GM12878 (cell line): ENCODE data around the gene CD63. TPM values are rescaled to one million over a fixed set of nuclear protein-coding genes. Genes with fewer than 3 reads are reported as not detected.

Experiments used
- ATAC-seq: fragments of 200-7000 bp; cut with Tn5 transposase; 3 replicates; pipeline ENCODE4 v1.9.1; 2020; ENCODE audit warnings: mild to moderate bottlenecking, moderate library complexity
- BruUV-seq: library from RNA; stranded (reverse); fragments of 400-500 nt; replicated peaks from 2 replicates; lab custom pipeline; 2021; lab: Mats Ljungman, UMichigan
- CTCF ChIA-PET: fragments of 300-600 bp; sonication (Branson Sonifier 250); formaldehyde crosslinking; extraction: SDS; loops from one replicate; lab custom pipeline; 2021; ENCODE audit warnings: inconsistent platforms; lab: Yijun Ruan, JAX
- POLR2A ChIA-PET: fragments of 350-600 bp; formaldehyde crosslinking; extraction: SDS; loops from one replicate; lab custom pipeline; 2021; ENCODE audit warnings: inconsistent platforms; lab: Charles Lee
- RAD21 ChIA-PET: fragments of 300-600 bp; sonication (Branson Sonifier 250); formaldehyde crosslinking; loops from one replicate; lab custom pipeline; 2023; ENCODE audit warnings: antibody characterized with exemption; ENCODE audit not compliant: unreplicated experiment; lab: Charles Lee
- SMC1A ChIA-PET: fragments of 300-600 bp; sonication (Branson Sonifier 250); formaldehyde crosslinking; loops from one replicate; lab custom pipeline; 2023; ENCODE audit not compliant: unreplicated experiment, uncharacterized antibody; lab: Charles Lee
- DNase-seq: peaks from one replicate; pipeline ENCODE4 v3.0.0-alpha.2; 2011; ENCODE audit warnings: low read depth, low spot score
- FAIRE-seq: peaks from 3 replicates; lab custom pipeline; 2011; peaks lifted over from hg19 to GRCh38; lab: Jason Lieb, UNC
- H2AFZ ChIP-seq: 2 replicates; pipeline ENCODE4 v1.6.0; 2011; ENCODE audit warnings: low read depth, low read length, control low read depth; ENCODE audit not compliant: control insufficient read depth
- H3K27ac ChIP-seq: 2 replicates; pipeline ENCODE4 v1.5.1; 2011; ENCODE audit warnings: control low read depth; ENCODE audit not compliant: control insufficient read depth, insufficient read depth
- H3K27me3 ChIP-seq, 2 experiments: replicated peaks in 1 of 2; 2 replicates each; pipeline versions ENCODE4 v1.6.0 to v1.6.1; 2011; ENCODE audit warnings: low read length in 1 of 2; ENCODE audit not compliant: control insufficient read depth in 2 of 2, insufficient read depth in 2 of 2
- H3K36me3 ChIP-seq, 2 experiments: 2 replicates each; pipeline ENCODE4 v1.5.1; 2011; ENCODE audit warnings: low read length in 1 of 2; ENCODE audit not compliant: control insufficient read depth in 2 of 2, insufficient read depth in 2 of 2
- H3K4me1 ChIP-seq: 2 replicates; pipeline ENCODE4 v1.6.1; 2011; ENCODE audit warnings: mild to moderate bottlenecking, low read length, moderate library complexity, mixed read lengths; ENCODE audit not compliant: control insufficient read depth, insufficient read depth
- H3K4me2 ChIP-seq: 2 replicates; pipeline ENCODE4 v1.6.0; 2011; ENCODE audit warnings: control low read depth; ENCODE audit not compliant: control insufficient read depth, insufficient read depth
- H3K4me3 ChIP-seq: fragments of 200-600 bp; sonication (generic); 2 replicates; pipeline ENCODE4 v1.5.1; 2016
- H3K79me2 ChIP-seq: 2 replicates; pipeline ENCODE4 v1.6.0; 2011; ENCODE audit warnings: low read length; ENCODE audit not compliant: control insufficient read depth, insufficient read depth
- H3K9ac ChIP-seq: 2 replicates; pipeline ENCODE4 v1.8.0; 2011; ENCODE audit warnings: low read length, control low read depth, mixed read lengths; ENCODE audit not compliant: control insufficient read depth, insufficient read depth
- H3K9me3 ChIP-seq: replicated peaks from 3 replicates; pipeline ENCODE4 v1.5.1; 2011; ENCODE audit warnings: mild to moderate bottlenecking, low read length; ENCODE audit not compliant: control insufficient read depth, insufficient read depth
- H4K20me1 ChIP-seq: 2 replicates; pipeline ENCODE4 v1.6.0; 2011; ENCODE audit not compliant: control insufficient read depth, insufficient read depth
- CTCF ChIP-seq, 3 experiments: IDR thresholded peaks in 2 of 3; conservative IDR thresholded peaks in 1 of 3; 2 replicates each; pipeline ENCODE4 v1.5.1; 2011; ENCODE audit warnings: low read depth in 3 of 3, low read length in 3 of 3, mild to moderate bottlenecking in 3 of 3, control low read depth in 2 of 3, moderate library complexity in 2 of 3, inconsistent platforms in 1 of 3, mixed read lengths in 1 of 3; ENCODE audit not compliant: control insufficient read depth in 2 of 3, insufficient read depth in 1 of 3; ENCODE audit errors: extremely low read depth in 1 of 3
- MXI1 ChIP-seq: fragments of 150-350 bp; IDR thresholded peaks from 2 replicates; pipeline ENCODE4 v1.6.1; 2011; ENCODE audit warnings: low read depth, mild to moderate bottlenecking, inconsistent platforms, low read length, improper control_type of control experiment
- PAX8 ChIP-seq: fragments of 450-650 bp; IDR thresholded peaks from 2 replicates; pipeline ENCODE4 v1.6.1; 2017; ENCODE audit warnings: mild to moderate bottlenecking, moderate library complexity
- RAD21 ChIP-seq: IDR thresholded peaks from 2 replicates; pipeline ENCODE4 v1.6.1; 2011; ENCODE audit warnings: mild to moderate bottlenecking, low read depth, low read length, moderate library complexity; ENCODE audit not compliant: insufficient read depth
- RBBP5 ChIP-seq: fragments of 200-600 bp; sonication (generic); conservative IDR thresholded peaks from 2 replicates; pipeline ENCODE4 v1.6.1; 2016
- SMC3 ChIP-seq: IDR thresholded peaks from 2 replicates; pipeline ENCODE4 v1.6.1; 2011; ENCODE audit warnings: low read length, improper control_type of control experiment, borderline replicate concordance
- ZNF622 ChIP-seq: fragments of 450-650 bp; IDR thresholded peaks from 2 replicates; pipeline ENCODE4 v1.6.1; 2017; ENCODE audit warnings: mild to moderate bottlenecking, inconsistent platforms
- ZSCAN29 ChIP-seq: fragments of 450-650 bp; IDR thresholded peaks from 2 replicates; pipeline ENCODE4 v1.6.1; 2017; ENCODE audit warnings: mild to moderate bottlenecking, moderate library complexity
- WGBS: methylation state at CpG from one replicate; pipeline ENCODE4 v1.1.6; 2016; ENCODE audit warnings: low lambda C conversion rate; ENCODE audit not compliant: insufficient replicate concordance, insufficient coverage; ENCODE audit errors: missing lambda C conversion rate; 5-methylcytosine and 5-hydroxymethylcytosine counted together
- in situ Hi-C: fragments of 300-500 bp; cut with MboI; formaldehyde crosslinking; loops from 9 replicates; pipeline ENCODE4 v1.14.3; 2018; ENCODE audit warnings: mixed read lengths
- intact Hi-C: fragments of 100-400 bp; cut with micrococcal nuclease; formaldehyde crosslinking; loops from one replicate; pipeline ENCODE4 v1.14.2; 2022; ENCODE audit not compliant: unreplicated experiment
- polyA plus RNA-seq, 11 experiments: library from polyadenylated mRNA; depleted of rRNA in 4 of 11; unstranded in 6 of 11; stranded (reverse) in 5 of 11; fragments of >200 nt; fragmentation: Nextera tagmentation in 4 of 11; fragmentation: Illumina TruSeq in 1 of 11; extraction: Ambion mirVana in 4 of 11; extraction: Trizol in 1 of 11; gene quantifications; 1 replicate in 1 of 11; 2 replicates in 10 of 11; pipeline versions ENCODE4 v1.2.1 to v1.2.3, GENCODE V29; 2011 to 2016; ENCODE audit warnings: inconsistent platforms in 2 of 11, missing spikeins in 2 of 11, low read depth in 1 of 11
- total RNA-seq, 4 experiments: library from RNA; depleted of rRNA in 3 of 4; stranded (reverse); fragments of >200 nt in 3 of 4; fragmentation: Illumina TruSeq in 1 of 4; extraction: Trizol in 1 of 4; gene quantifications; 2 replicates each; pipeline versions ENCODE4 v1.2.1 to v1.2.3, GENCODE V29; 2013 to 2021

The CD63 gene
- total and polyA plus RNA-seq, 10 of the 15 experiments (the other 5 are each of a cell fraction or from before 2014, with no cell fraction given): 147 to 220 (median 183) TPM

DNA sequence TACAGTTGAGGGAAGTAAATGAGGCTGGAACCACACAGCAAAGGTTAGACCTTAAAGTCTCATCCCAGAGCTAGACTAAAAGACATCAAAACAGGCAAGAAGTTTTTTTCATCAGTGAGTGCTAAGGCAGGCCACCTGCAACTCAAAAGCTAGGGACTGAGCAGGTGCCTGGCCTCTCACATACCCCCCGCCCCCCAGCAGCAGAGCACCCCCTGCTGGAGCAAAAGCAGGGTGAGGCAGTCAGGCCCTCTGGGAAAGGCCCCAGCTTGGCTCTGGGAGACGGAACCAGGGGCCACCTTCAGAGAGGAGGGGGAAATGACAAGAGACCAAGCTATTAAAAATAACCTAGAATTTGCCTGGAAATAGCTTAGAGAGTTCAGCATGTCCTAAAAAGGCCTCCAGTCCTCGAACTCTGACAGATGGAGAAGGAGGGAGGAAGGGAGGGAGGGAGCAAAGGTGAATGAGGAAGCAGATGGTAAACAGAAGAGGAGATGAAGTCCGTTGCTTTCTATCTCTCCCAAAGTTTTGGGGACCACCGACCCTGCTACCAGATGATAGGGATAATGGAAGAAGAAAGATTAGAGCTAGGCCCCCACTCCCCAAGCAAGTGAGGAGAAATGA is 22.9 kb downstream of the CD63 start:
- Histone ChIP-seq H4K20me1 (no peaks in the 10 kb centered on the region), H3K27me3 (peaks cover 0 to 5% of the 10 kb centered on the region in 2 experiments; a peak in 2 of 4 replicates), H3K79me2 (no peaks in the 10 kb centered on the region), H3K9me3 (no peaks in the 10 kb centered on the region), H3K27ac (no peak overlapping the region), H3K36me3 (no peaks in the 10 kb centered on the region), H3K4me1 (peaks cover 6% of the 10 kb centered on the region; the same call in 1 of the 2 replicates), H3K4me2 (no peak overlapping the region), H2AFZ (no peak overlapping the region), H3K4me3 (no peak overlapping the region), H3K9ac (no peak overlapping the region)
- ATAC-seq (peak; percentile 78), FAIRE-seq (peak; percentile 62), DNase-seq (no peak)
- intact Hi-C loops (no loop called here), in situ Hi-C loops (no loop called here)
- no TSS peak for BruUV-seq
- ChIA-PET RAD21 (interaction anchor here (1.0 to 1.5 kb wide), 3 partner anchors 17 to 33 kb away, joined by 3 to 6 read pairs (median 3); no protein-coding TSS in a partner anchor), SMC1A (interaction anchor here (0.6 to 2.5 kb wide), 5 partner anchors 10 to 227 kb away, joined by 3 to 9 read pairs (median 3); partner anchors contain the start of gene BLOC1S1), POLR2A (interaction anchor here (1.4 kb wide), 1 partner anchor 11 kb away, joined by 4 read pairs; no protein-coding TSS in a partner anchor), CTCF (interaction anchor here (0.5 to 2.7 kb wide), 19 partner anchors 9 to 519 kb away, joined by 3 to 13 read pairs (median 4); partner anchors contain the start of gene RDH5)
- TF ChIP-seq ZSCAN29: no peak
- no peak for TF ChIP-seq RBBP5
- TF ChIP-seq PAX8: no peak
- peak; percentile 50 for TF ChIP-seq RAD21
- TF ChIP-seq ZNF622: no peak
- TF ChIP-seq CTCF (IDR thresholded peaks at IDR 0.05 in 2 of 3, conservative IDR thresholded peaks at IDR 0.05 in 1 of 3; ENCODE audit: control insufficient read depth in 2 of 3, extremely low read depth in 1 of 3, insufficient read depth in 1 of 3, low read depth in 3 of 3, low read length in 3 of 3): peak; percentile 28 to 54 (median 45); a peak in 5 of 6 replicates
- no peak for TF ChIP-seq MXI1
- 0 out of 2 replicates have a peak, but pooled peaks have one; percentile 31 for TF ChIP-seq SMC3
- WGBS: 9% methylated on average over 5 of the region's 5 CpGs
